SU-DHL-6 (cell line): ENCODE results near the gene PSMA4.
"Not testable (repeated sequence)": the region's sequence is repeated elsewhere in the genome, so short reads cannot be mapped to it uniquely, and the experiment has no call there.

ENCODE experiments used
- EZH2phosphoT487 ChIP-seq: fragments of 200-600 bp; sonication (generic), shearing (Covaris generic); conservative IDR thresholded peaks from 2 replicates; pipeline ENCODE4 v1.6.1; 2018; ENCODE audit warnings: mild to moderate bottlenecking, antibody characterized with exemption, low read length, moderate library complexity, mixed read lengths
- TF ChIP-seq, protein P1 (sequence below): fragments of 200-600 bp; sonication (generic); IDR thresholded peaks from one replicate; pipeline ENCODE4 v1.5.1; 2017; ENCODE audit warnings: antibody characterized with exemption, mild to moderate bottlenecking, low read length, moderate library complexity; ENCODE audit not compliant: insufficient read depth, poor library complexity, severe bottlenecking

DNA sequence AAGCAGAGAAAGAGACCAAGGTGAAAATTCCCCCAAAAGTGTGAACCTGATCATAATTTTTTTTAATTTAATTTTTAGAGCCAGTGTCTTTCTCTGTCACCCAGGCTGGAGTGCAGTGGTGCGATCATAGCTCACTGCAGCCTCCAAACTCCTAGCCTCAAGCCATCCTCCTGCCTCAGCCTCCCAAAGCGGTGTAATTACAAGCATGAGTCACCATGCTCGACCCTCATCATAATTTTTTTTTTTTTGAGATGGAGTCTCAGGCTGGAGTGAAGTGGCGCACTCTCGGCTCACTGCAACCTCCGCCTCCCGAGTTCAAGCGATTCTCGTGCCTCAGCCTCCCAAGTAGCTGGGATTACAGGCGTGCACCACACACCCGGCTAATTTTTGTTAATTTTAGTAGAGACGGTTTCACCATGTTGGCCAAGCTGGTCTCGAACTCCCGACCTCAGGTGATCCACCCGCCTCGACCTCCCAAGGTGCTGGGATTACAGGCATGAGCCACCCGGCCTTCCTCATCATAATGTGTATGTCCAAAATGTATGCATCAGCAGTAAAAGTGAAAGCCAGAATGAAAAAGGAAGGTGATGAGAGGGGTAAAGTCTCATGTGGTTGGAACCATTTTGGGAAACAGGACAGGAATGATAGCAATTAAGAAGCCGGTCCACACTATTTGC, 642 bp upstream of the PSMA4 start:
- TF ChIP-seq, protein P1, sequence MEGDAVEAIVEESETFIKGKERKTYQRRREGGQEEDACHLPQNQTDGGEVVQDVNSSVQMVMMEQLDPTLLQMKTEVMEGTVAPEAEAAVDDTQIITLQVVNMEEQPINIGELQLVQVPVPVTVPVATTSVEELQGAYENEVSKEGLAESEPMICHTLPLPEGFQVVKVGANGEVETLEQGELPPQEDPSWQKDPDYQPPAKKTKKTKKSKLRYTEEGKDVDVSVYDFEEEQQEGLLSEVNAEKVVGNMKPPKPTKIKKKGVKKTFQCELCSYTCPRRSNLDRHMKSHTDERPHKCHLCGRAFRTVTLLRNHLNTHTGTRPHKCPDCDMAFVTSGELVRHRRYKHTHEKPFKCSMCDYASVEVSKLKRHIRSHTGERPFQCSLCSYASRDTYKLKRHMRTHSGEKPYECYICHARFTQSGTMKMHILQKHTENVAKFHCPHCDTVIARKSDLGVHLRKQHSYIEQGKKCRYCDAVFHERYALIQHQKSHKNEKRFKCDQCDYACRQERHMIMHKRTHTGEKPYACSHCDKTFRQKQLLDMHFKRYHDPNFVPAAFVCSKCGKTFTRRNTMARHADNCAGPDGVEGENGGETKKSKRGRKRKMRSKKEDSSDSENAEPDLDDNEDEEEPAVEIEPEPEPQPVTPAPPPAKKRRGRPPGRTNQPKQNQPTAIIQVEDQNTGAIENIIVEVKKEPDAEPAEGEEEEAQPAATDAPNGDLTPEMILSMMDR: not testable (repeated sequence)
- not testable (repeated sequence) for TF ChIP-seq EZH2phosphoT487
